ENCODE results near the gene RNF144A. TPM values are rescaled to one million over a fixed set of nuclear protein-coding genes. Genes with fewer than 3 reads are reported as not detected.

Gene RNF144A
- total and polyA plus RNA-seq, 7 donors: 2.4 to 15.6 (median 8.7) TPM

DNA sequence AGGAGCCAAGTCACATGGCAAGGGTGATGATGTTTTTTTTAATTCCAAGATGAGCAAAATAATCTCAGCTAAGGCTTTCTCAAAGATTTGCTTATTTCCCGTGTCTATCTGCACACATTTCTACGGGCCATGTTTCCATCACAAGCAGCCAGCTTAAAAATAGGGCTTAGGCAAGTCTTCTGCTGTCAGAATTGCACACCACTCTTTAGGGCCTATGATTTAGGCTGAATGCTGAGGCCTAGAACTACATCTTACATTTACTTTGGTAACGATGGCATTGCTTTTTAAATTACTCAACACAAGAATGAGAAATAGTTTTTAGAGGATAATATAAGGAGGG is 144.2 kb downstream of the RNF144A start:
- no peak for DNase-seq
- WGBS, 3 donors: 84 to 87% (median 85%) methylated on average over 3 of the region's 3 CpGs
- Histone ChIP-seq H3K4me1 (no peaks in the 10 kb centered on the region), H3K36me3 (ENCODE audit: insufficient read depth in 1 of 2, low read depth in 1 of 2) (no peaks in the 10 kb centered on the region), H3K27ac (no peak overlapping the region), H3K4me3 (no peak overlapping the region), H3K27me3 (ENCODE audit: insufficient read depth in 3 of 3, low read length in 2 of 3) (no peaks in the 10 kb centered on the region), H3K9me3 (peaks cover 3% of the 10 kb centered on the region)
- intact Hi-C loops (cut with DNase I): no loop called here
- TF ChIP-seq, protein P1, sequence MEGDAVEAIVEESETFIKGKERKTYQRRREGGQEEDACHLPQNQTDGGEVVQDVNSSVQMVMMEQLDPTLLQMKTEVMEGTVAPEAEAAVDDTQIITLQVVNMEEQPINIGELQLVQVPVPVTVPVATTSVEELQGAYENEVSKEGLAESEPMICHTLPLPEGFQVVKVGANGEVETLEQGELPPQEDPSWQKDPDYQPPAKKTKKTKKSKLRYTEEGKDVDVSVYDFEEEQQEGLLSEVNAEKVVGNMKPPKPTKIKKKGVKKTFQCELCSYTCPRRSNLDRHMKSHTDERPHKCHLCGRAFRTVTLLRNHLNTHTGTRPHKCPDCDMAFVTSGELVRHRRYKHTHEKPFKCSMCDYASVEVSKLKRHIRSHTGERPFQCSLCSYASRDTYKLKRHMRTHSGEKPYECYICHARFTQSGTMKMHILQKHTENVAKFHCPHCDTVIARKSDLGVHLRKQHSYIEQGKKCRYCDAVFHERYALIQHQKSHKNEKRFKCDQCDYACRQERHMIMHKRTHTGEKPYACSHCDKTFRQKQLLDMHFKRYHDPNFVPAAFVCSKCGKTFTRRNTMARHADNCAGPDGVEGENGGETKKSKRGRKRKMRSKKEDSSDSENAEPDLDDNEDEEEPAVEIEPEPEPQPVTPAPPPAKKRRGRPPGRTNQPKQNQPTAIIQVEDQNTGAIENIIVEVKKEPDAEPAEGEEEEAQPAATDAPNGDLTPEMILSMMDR (IDR thresholded peaks at IDR 0.05): no peak
- no peak for ATAC-seq

GRCh38 chr2:7061921-7062320 is 144.7 kb downstream of the RNF144A start:
- Histone ChIP-seq H3K27me3 (ENCODE audit: insufficient read depth in 3 of 3, low read length in 2 of 3) (no peaks in the 10 kb centered on the region), H3K36me3 (ENCODE audit: insufficient read depth in 1 of 2, low read depth in 1 of 2) (no peaks in the 10 kb centered on the region), H3K4me1 (no peaks in the 10 kb centered on the region), H3K4me3 (no peak overlapping the region), H3K9me3 (peaks cover 3% of the 10 kb centered on the region), H3K27ac (no peak overlapping the region)
- ATAC-seq (no peak), DNase-seq (no peak)
- 90 to 95% (median 92%) methylated on average over 3 of the region's 3 CpGs for WGBS, 3 donors
- TF ChIP-seq, protein P1 (IDR thresholded peaks at IDR 0.05): no peak
- intact Hi-C loops (cut with DNase I): no loop called here

- Histone ChIP-seq H3K36me3 (ENCODE audit: insufficient read depth in 1 of 2, low read depth in 1 of 2) (no peaks in the 10 kb centered on the region), H3K27ac (no peak overlapping the region), H3K4me3 (no peak overlapping the region), H3K27me3 (ENCODE audit: insufficient read depth in 3 of 3, low read length in 2 of 3) (no peaks in the 10 kb centered on the region), H3K4me1 (no peaks in the 10 kb centered on the region), H3K9me3 (peaks cover 3% of the 10 kb centered on the region)
- ATAC-seq (no peak), DNase-seq (no peak)
- TF ChIP-seq, protein P1 (IDR thresholded peaks at IDR 0.05): no peak
- 66 to 80% (median 79%) methylated on average over 3 of the region's 3 CpGs for WGBS, 3 donors
- intact Hi-C loops (cut with DNase I): no loop called here
Measured at GRCh38 chr2:7063789-7064188, 146.6 kb downstream of the RNF144A start.

GRCh38 chr2:7068457-7068856 is 151.2 kb downstream of the RNF144A start:
- H3K4me1 ChIP-seq: no peaks in the 10 kb centered on the region
- no peak for DNase-seq
- peaks cover 3% of the 10 kb centered on the region for H3K9me3 ChIP-seq
- no peak overlapping the region for H3K4me3 ChIP-seq
- no peaks in the 10 kb centered on the region for H3K27me3 ChIP-seq (ENCODE audit: insufficient read depth in 3 of 3, low read length in 2 of 3)
- no peak overlapping the region for H3K27ac ChIP-seq
- ATAC-seq: no peak
- intact Hi-C loops (cut with DNase I): no loop called here
- WGBS, 3 donors: 91 to 97% (median 91%) methylated on average over 5 of the region's 5 CpGs
- H3K36me3 ChIP-seq (ENCODE audit: insufficient read depth in 1 of 2, low read depth in 1 of 2): peaks cover 0 to 2% of the 10 kb centered on the region in 2 donors
- TF ChIP-seq, protein P1 (IDR thresholded peaks at IDR 0.05): no peak

DNA sequence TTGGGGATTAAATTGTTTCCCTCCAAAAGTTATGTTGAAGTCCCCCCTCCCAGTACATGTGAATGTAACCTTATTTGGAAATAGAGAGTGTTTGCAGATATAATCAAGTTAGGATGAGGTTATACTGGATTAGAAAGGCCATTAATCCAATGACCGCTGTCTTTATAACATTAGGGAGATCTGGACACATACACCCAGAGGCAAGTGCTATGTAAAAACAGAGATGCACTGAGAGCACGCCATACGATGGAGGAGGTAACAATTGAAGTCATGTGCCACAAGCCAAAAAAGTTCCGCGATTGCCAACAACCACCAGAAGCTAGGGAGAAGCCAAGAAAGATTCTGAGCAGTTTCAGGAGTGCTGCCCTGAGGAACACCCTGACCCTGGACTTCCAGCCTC is 153.3 kb downstream of the RNF144A start:
- no peaks in the 10 kb centered on the region for H3K27me3 ChIP-seq (ENCODE audit: insufficient read depth in 3 of 3, low read length in 2 of 3)
- intact Hi-C loops (cut with DNase I): no loop called here
- peaks cover 0 to 2% of the 10 kb centered on the region in 2 donors for H3K36me3 ChIP-seq (ENCODE audit: insufficient read depth in 1 of 2, low read depth in 1 of 2)
- no peak for ATAC-seq
- H3K9me3 ChIP-seq: no peaks in the 10 kb centered on the region
- no peaks in the 10 kb centered on the region for H3K4me1 ChIP-seq
- no peak overlapping the region for H3K4me3 ChIP-seq
- H3K27ac ChIP-seq: no peak overlapping the region
- TF ChIP-seq, protein P1 (IDR thresholded peaks at IDR 0.05): no peak
- WGBS, 3 donors: 81 to 90% (median 87%) methylated on average over 5 of the region's 5 CpGs
- no peak for DNase-seq

Measured in psoas muscle (tissue), 8 donors.